GM10248 (cell line): ENCODE data around the gene MYO3A.

ENCODE experiments used
- CTCF ChIA-PET: fragments of 300-600 bp; sonication (Branson Sonifier 250); formaldehyde crosslinking; extraction: SDS; loops from one replicate; lab custom pipeline; 2021; ENCODE audit warnings: antibody characterized with exemption; lab: Yijun Ruan, JAX
- POLR2A ChIA-PET: fragments of 350-650 bp; sonication (Branson Sonifier 250); formaldehyde crosslinking; extraction: SDS; loops from one replicate; lab custom pipeline; 2020; ENCODE audit warnings: antibody characterized with exemption; lab: Yijun Ruan, JAX
- DNase-seq: peaks from one replicate; pipeline ENCODE4 v3.0.0; 2012; ENCODE audit errors: extremely low spot score
- TF ChIP-seq, protein P1 (sequence below): IDR thresholded peaks from 2 replicates; pipeline ENCODE4 v1.5.1; 2012; ENCODE audit warnings: mild to moderate bottlenecking, low read depth; ENCODE audit errors: extremely low read depth, missing control alignments, control extremely low read depth

MYO3A gene

DNA sequence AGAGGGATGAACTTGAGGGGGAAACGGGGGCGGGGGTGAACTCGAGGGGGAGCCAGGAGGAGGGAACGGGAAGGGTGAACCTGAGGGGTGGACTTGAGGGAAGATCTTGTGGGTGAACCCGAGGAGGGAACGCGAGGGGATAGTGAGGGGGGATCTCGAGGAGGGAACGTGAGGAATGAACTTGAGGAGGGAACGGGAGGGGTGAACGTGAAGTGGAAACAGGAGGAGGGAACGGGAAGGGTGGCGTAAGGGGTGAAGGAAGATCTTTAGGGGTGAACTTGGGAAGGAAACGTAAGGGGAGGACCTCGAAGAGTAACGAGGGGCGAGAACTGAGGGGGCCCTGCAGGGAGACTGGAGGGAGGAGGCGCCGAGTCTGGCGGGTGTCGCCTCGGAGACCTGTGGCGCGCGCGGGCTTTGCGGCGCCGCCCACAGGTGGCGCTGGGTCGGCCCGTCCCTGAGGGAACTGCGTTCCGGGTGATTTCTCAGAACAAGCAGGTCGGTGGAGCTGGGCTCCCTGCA, 651 bp downstream of the MYO3A start:
- CTCF ChIA-PET = no interaction called here
- POLR2A ChIA-PET = no interaction called here
- DNase-seq = peak; percentile 21
- TF ChIP-seq, protein P1, sequence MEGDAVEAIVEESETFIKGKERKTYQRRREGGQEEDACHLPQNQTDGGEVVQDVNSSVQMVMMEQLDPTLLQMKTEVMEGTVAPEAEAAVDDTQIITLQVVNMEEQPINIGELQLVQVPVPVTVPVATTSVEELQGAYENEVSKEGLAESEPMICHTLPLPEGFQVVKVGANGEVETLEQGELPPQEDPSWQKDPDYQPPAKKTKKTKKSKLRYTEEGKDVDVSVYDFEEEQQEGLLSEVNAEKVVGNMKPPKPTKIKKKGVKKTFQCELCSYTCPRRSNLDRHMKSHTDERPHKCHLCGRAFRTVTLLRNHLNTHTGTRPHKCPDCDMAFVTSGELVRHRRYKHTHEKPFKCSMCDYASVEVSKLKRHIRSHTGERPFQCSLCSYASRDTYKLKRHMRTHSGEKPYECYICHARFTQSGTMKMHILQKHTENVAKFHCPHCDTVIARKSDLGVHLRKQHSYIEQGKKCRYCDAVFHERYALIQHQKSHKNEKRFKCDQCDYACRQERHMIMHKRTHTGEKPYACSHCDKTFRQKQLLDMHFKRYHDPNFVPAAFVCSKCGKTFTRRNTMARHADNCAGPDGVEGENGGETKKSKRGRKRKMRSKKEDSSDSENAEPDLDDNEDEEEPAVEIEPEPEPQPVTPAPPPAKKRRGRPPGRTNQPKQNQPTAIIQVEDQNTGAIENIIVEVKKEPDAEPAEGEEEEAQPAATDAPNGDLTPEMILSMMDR = peak; percentile 44

DNA sequence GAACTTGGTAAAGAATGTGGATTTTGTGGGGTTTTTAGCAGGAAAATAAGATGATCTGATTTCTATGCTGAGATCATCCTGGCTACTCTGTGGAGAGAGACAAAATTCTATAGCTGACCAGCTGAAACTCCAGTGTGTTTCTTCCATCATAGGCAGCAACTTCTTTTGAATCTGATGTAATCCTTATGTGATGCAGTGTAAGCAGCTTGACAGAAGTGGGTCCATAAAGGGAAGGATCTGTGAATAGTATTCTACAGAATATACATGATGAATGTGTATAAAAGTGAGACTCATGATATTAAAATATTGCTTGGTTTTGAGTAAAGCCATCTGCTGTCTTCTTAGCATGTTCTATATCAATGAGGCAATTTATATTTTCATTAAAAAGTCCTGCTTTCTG, 4.4 kb downstream of the MYO3A start:
- DNase-seq = no peak
- TF ChIP-seq, protein P1 = no peak
- CTCF ChIA-PET = interaction anchor here (1.3 to 1.6 kb wide), 2 partner anchors 14 to 63 kb away, joined by 3 to 4 read pairs; no protein-coding TSS in a partner anchor
- POLR2A ChIA-PET = no interaction called here

DNA sequence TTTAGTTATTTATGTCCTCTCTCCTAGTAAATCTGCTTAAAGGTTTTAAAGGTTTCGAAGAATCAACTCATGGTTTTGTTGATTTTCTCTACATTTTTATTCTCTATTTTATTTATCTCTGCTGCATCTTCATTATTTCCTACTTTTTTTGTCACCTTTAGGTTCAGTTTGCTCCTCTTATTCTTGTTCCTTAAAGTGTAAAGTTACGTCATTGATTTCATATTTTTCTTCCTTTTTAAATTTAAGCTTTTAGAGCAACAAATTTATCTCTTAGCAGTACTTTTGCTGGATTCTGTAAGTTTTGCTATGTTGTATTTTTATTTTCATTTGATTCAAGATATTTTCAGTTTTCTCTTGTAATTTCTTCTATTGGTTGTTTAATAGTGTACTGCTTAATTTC, 10.7 kb downstream of the MYO3A start:
- POLR2A ChIA-PET = no interaction called here

DNA sequence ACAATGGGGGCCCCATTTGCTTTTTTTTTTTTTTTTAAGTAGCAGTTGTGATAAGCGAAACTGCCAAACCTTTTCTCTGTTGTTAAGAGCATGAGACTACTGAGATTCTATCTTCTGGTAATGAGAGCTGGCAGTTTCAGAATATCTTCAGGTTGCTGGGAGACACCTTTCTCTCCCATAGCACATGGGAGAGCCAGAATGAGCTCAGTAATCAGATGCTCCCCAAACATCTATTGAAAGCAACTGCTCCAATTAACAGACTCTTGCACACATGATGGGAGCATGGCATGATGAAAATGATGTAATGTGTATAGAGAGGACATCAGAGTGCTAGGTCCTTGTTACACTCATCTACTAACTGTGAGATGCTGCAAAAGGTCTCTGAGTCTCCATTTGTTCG, 18.8 kb downstream of the MYO3A start:
- DNase-seq = no peak
- CTCF ChIA-PET = interaction anchor here (1.3 to 1.5 kb wide), 2 partner anchors 15 to 60 kb away, joined by 3 to 4 read pairs; no protein-coding TSS in a partner anchor
- POLR2A ChIA-PET = no interaction called here
- TF ChIP-seq, protein P1 = no peak

More for the DNA sequence above, 10.7 kb downstream of the MYO3A start:
- TF ChIP-seq, protein P1 = no peak
- no peak for DNase-seq
- CTCF ChIA-PET = no interaction called here

DNA sequence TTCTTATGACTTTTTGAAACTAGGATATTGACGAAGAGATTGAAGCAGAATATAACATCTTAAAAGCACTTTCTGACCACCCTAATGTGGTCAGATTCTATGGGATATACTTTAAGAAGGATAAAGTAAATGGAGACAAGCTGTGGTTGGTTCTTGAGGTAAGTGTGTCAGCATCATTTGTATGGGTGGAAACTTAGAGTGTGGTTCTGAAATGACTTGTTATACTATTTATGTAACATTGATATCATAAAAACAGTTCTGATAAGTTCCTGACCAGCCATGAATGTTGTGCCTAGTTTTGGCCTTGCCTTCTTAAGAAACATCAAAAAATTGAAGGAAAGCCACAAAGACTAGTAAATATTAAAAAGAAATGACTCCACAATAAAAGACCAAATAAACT, 20.8 kb downstream of the MYO3A start:
- DNase-seq = no peak
- TF ChIP-seq, protein P1 = no peak
- ChIA-PET POLR2A (no interaction called here), CTCF (interaction anchor here (0.9 kb wide), 1 partner anchor 13 kb away, joined by 3 read pairs; no protein-coding TSS in a partner anchor)

DNA sequence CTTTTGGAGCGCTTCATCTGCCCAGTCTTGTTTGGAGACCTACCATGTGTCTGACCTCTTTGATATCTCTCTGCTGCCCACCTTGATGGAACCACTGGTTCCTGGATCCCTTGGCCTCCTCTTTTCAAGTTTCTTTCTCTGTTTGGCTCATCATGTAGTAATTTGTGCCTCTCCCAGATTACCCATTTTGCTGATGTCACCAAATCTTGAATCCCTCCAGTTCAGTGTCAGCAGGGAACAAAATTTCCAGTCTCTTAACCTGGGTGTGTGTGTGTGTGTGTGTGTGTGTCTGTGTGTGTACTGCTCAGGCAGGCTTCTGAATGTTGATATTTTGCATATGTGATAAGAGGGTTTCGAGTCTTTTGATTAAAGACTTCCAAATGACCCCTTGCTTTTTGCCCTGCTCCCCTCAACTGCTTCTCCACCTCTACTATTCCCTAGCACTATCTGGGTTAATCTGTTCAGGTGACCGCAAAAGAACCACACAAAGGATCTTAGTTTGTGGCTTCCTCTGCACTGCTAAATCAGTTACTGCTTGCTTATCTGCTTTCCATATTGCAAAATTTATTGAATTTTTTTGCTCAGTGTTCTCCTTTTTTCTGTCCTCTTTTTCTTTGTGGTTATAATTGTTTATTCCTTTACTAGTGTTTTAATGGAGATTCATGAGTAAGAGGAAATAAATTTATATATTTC, 25.7 kb downstream of the MYO3A start:
- CTCF ChIA-PET = no interaction called here
- no peak for DNase-seq
- TF ChIP-seq, protein P1 = no peak

More for the DNA sequence above, 25.7 kb downstream of the MYO3A start:
- POLR2A ChIA-PET = no interaction called here
